Activated T-cell treated with anti-CD3 and anti-CD28 coated beads, Interleukin-2, amount 50 U/mL, for 24 hours (primary cell): Measurements from ENCODE around the gene TNIK.
"Not testable (repeated sequence)": the region's sequence is repeated elsewhere in the genome, so short reads cannot be mapped to it uniquely, and the experiment has no call there.

Source experiments
- DNase-seq: peaks from one replicate; pipeline ENCODE4 v3.0.0-alpha.2; 2020
- H3K27ac Mint-ChIP-seq: 2 replicates; pipeline ENCODE4 v1.8.0; 2020; ENCODE audit warnings: mild to moderate bottlenecking, mixed read lengths
- H3K27me3 Mint-ChIP-seq: 2 replicates; pipeline ENCODE4 v1.8.0; 2020; ENCODE audit warnings: mixed read lengths
- H3K36me3 Mint-ChIP-seq: 2 replicates; pipeline ENCODE4 v1.8.0; 2020; ENCODE audit warnings: low read depth, mixed read lengths
- H3K4me1 Mint-ChIP-seq: 2 replicates; pipeline ENCODE4 v1.8.0; 2020; ENCODE audit warnings: low read depth, mixed read lengths
- H3K4me3 Mint-ChIP-seq: 2 replicates; pipeline ENCODE4 v1.8.0; 2020; ENCODE audit warnings: mild to moderate bottlenecking, moderate library complexity, mixed read lengths
- H3K9me3 Mint-ChIP-seq: 2 replicates; pipeline ENCODE4 v1.8.0; 2020; ENCODE audit warnings: mixed read lengths

TNIK gene

DNA sequence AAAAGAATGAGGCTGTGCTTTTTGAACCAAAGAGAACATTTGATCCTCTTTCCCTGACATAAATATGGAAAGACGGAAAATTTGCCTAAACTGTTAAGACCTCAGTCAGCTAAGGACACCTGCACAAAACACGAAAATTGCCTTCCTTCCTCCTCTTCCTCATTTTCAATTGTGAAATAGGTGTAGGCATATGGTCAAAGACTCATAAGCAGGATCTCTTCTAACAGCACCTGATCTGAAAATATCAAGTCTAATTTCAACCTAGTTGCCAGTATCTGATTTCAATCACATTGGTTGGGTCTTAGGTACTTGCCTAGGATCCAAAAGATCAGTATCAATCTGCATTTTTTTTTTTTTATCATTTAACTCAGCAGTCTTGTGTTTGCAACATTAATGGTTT is 218.0 kb downstream of the TNIK start:
- no peak for DNase-seq
- no peaks in the 10 kb centered on the region for H3K36me3 Mint-ChIP-seq
- H3K27ac Mint-ChIP-seq, result no peak overlapping the region
- H3K4me1 Mint-ChIP-seq, result peaks cover 9% of the 10 kb centered on the region
- no peak overlapping the region for H3K4me3 Mint-ChIP-seq
- peaks cover 2% of the 10 kb centered on the region for H3K9me3 Mint-ChIP-seq
- H3K27me3 Mint-ChIP-seq, result no peaks in the 10 kb centered on the region

DNA sequence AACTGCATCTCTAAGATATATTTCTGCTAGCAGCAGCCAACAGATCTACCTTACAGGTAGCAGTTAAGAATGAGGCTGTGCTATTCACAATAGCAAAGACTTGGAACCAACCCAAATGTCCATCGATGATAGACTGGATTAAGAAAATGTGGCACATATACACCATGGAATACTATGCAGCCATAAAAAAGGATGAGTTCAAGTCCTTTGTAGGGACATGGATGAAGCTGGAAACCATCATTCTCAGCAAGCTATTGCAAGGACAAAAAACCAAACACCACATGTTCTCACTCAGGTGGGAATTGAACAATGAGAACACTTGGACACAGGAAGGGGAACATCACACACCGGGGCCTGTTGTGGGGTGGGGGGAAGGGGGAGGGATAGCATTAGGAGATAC is 218.6 kb downstream of the TNIK start:
- H3K27ac Mint-ChIP-seq, H3K27me3 Mint-ChIP-seq, H3K36me3 Mint-ChIP-seq: not testable (repeated sequence)

DNA sequence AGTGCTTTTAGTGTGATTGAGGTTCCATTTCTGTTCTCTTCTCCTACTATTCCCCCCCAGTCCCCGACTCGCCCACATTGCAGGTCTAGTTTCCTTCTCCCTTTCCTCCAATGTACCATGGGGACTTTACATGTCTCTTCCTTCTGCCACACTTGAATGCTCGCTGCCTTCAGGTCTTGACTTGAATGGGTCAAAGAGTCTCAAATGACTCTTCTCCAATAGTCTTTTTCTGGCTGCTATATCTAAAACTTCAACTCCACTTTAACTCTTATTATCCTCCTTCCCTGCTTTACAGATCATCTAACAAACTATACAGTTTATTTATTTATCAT is 219.7 kb downstream of the TNIK start:
- H3K4me3 Mint-ChIP-seq, result no peak overlapping the region
- no peak for DNase-seq
- no peaks in the 10 kb centered on the region for H3K36me3 Mint-ChIP-seq
- H3K27me3 Mint-ChIP-seq, result no peaks in the 10 kb centered on the region
- peaks cover 17% of the 10 kb centered on the region for H3K4me1 Mint-ChIP-seq
- H3K9me3 Mint-ChIP-seq, result peaks cover 2% of the 10 kb centered on the region
- H3K27ac Mint-ChIP-seq, result no peak overlapping the region

More for the DNA sequence above, 218.6 kb downstream of the TNIK start:
- H3K4me1 Mint-ChIP-seq, H3K4me3 Mint-ChIP-seq, DNase-seq, H3K9me3 Mint-ChIP-seq: not testable (repeated sequence)

DNA sequence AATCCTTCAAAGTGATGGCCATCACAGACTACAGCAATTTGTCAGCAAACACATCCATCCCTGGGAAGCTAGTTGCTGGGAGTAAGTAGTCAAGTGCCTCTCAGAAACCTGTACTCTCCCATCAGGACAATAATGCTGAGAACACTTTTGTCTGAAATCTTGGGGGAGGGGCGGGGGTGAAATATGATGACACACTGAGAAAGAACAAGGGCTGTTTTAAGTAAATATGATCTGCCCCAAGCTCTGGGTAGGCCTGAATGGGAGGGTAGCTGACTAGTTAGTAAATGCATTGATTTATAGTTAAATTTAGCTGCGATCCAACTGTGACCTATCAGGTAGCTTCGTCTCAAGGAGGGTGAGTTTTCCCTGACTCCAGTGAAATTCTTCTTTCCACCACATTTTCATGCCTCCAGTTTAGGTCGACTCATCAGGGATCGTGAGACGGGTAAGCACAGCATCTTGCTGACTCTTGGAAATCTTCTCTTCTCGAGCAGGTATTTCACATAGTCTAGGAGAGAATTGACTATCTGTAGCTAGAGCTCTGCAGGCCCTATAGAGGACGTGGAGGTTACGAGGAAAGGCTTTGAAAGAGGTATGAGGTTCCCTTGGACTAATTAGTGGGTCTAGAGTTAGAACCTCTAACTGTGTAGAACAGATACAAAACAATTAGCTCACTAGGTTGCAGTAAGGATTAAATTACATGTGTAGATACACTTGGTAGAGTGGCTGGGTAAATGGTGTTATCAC is 220.3 kb downstream of the TNIK start:
- peaks cover 2% of the 10 kb centered on the region for H3K36me3 Mint-ChIP-seq
- peaks cover 18% of the 10 kb centered on the region for H3K4me1 Mint-ChIP-seq
- no peak overlapping the region for H3K4me3 Mint-ChIP-seq
- H3K9me3 Mint-ChIP-seq, result peaks cover 6% of the 10 kb centered on the region
- no peak for DNase-seq
- H3K27me3 Mint-ChIP-seq, result no peaks in the 10 kb centered on the region
- no peak overlapping the region for H3K27ac Mint-ChIP-seq

DNA sequence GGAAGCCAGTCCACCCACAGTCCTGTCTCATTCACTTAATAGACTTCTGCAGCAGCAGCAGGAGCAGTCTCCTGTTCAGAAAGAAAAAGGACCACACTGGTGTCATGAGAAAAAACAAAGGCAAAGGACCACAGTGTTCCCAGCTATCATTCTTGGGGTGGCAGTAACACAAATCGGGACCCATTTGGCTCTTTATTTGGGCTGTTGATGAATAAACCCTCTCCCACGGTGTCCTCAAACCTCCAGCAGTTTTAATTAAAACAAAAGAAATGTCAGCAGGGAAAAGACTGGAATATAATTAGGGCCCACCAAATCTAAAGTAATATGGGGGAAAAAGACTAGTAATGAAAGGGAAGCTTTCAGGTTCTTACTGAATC is 223.2 kb downstream of the TNIK start:
- Mint-ChIP-seq H3K27ac (peak overlapping the region; percentile 3), H3K4me1 (peaks cover 40% of the 10 kb centered on the region), H3K36me3 (peaks cover 6% of the 10 kb centered on the region)

DNA sequence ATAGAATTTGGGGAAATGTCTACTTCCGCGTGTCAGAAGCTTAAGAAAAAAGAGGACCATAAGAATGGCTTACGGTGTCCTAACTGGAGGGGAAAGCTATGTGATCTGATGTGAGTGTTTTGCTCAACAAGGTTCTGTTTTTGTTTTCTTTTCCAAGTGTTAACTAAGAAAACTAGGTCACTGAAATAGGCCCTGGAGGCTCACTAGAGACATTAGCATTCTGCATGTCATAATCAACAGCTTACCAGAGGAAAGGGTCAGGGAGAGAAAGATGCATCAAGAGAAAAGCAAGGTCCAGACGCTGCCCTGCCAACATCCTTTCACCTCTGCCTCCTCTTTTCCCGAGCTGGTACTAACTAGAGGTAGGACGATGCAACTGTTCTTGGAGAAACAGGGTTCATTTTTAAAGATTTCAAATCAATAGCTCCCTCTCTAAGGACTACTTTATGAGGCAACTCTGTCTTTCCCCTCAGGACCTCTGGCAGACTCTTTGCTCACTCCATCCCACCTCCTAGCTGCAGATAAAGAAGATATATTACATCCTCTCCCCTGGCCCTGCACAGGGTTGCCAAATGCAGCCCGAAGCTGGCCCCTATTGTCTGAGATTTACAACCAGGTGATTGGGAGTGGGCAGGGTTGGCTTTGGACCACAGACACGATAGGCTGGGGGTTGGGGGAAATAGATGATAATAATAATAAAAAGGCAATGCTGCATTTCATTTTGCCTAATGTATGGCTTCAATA is 223.8 kb downstream of the TNIK start:
- no peak overlapping the region for H3K4me3 Mint-ChIP-seq
- no peak for DNase-seq
- H3K27me3 Mint-ChIP-seq, result no peaks in the 10 kb centered on the region
- no peak overlapping the region for H3K27ac Mint-ChIP-seq
- peaks cover 6% of the 10 kb centered on the region for H3K36me3 Mint-ChIP-seq
- peaks cover 41% of the 10 kb centered on the region for H3K4me1 Mint-ChIP-seq
- peaks cover 4% of the 10 kb centered on the region for H3K9me3 Mint-ChIP-seq

More for the DNA sequence above, 223.2 kb downstream of the TNIK start:
- H3K9me3 Mint-ChIP-seq, result peaks cover 4% of the 10 kb centered on the region
- no peak overlapping the region for H3K4me3 Mint-ChIP-seq
- H3K27me3 Mint-ChIP-seq, result no peaks in the 10 kb centered on the region
- DNase-seq, result no peak

DNA sequence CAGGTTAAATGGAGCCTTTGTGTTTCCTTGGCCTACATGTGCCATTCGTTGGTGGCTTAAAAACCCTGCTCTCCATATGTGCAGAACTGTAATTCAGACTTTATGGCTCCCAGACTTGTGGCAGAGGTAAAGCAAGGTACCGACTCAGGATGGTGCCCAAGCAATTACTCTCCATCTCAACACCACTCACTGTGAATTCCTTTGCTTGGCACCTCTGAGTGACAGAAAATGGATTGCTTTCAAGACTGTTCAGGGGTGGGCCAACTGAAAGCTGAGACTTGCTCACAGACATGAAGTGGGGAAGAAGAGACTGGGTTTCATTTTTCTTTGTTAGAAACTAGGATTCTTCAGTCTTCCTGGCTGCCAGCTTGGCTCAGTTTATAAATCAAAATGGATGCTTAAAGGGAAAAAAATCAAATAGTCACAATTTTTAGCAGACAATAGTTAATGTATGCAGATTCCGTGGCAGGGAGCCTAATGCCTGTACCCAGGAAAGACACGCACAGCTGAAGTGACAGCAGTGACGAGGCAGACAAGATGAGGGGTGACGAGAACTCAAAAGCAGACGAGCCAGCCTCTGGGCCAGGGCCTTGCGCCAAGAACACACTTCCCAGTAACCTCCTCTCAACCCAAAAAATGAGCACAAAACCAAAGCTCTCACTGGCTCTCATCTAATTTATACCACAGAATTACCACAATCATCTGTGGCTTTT is 225.8 kb downstream of the TNIK start:
- Mint-ChIP-seq H3K27me3 (no peaks in the 10 kb centered on the region), H3K4me1 (peaks cover 55% of the 10 kb centered on the region), H3K4me3 (no peak overlapping the region), H3K36me3 (peaks cover 6% of the 10 kb centered on the region), H3K9me3 (peaks cover 4% of the 10 kb centered on the region), H3K27ac (peak overlapping the region; percentile 22)
- DNase-seq, result no peak

DNA sequence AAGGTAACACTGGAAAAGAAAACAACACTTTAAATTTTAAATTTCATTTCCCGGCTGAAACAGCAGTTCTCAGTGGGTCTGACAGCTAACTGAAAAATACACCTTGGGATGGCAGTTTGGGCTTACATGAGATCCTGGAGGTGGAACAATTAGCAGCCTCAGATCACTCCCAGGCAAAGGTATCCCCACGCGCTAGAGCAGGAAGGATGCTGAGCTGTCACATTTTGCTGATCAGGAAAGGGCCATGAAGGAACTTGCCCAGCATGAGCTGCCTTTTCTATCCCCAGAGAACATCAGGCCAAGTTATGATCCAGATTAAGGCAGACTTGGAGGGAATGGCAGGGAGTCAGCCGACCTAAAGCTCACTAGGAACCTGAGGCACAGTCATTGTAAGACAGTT is 228.8 kb downstream of the TNIK start:
- Mint-ChIP-seq H3K27ac (peak overlapping the region; percentile 26), H3K27me3 (no peaks in the 10 kb centered on the region), H3K36me3 (peaks cover 24% of the 10 kb centered on the region), H3K4me3 (no peak overlapping the region), H3K9me3 (peaks cover 4% of the 10 kb centered on the region), H3K4me1 (peaks cover 70% of the 10 kb centered on the region)
- no peak for DNase-seq

DNA sequence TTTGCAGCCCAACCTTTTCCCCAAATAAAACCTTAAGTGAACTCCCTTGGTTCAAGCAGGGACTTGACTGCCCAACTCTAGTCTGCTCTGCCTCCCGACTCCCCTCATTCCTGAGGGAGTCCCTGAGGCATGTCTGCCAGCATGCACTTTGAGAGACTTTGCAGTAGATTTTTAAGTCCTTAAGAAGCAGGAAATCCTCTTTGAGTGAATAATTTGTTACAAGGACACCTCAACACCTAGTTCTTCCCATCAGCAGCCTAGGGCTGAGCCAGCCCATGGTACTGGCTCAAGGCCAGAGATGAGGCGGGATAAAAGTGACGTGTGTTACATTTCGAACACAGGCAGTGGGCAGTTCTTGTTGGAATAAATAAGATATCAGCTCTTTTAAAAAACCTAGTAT is 229.3 kb downstream of the TNIK start:
- Mint-ChIP-seq H3K36me3 (peaks cover 29% of the 10 kb centered on the region), H3K27me3 (no peaks in the 10 kb centered on the region), H3K9me3 (peaks cover 9% of the 10 kb centered on the region), H3K4me3 (no peak overlapping the region), H3K27ac (no peak overlapping the region), H3K4me1 (peaks cover 69% of the 10 kb centered on the region)
- no peak for DNase-seq

DNA sequence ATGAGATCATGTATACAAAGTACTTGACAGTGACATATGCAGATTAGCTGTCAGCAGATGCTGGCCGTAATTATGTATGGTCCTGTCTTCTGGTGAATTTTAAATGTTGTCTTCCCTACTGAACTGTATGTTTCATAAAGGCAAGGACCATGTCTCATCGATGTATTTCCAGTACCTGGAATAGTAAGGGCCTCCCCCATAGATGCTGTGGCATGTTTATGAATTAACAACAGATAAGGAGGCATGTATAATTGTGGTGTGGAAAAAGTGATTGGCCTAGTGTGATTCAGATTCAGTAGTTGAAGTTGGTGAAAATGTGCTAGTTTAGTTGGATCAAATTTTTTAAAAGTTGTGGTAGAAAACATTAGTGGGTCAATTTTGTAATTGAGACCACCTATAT is 231.0 kb downstream of the TNIK start:
- peak overlapping the region; percentile 4 for H3K4me3 Mint-ChIP-seq
- peaks cover 11% of the 10 kb centered on the region for H3K9me3 Mint-ChIP-seq
- H3K36me3 Mint-ChIP-seq, result peaks cover 36% of the 10 kb centered on the region
- no peak for DNase-seq
- H3K27ac Mint-ChIP-seq, result peak overlapping the region; percentile 66
- H3K27me3 Mint-ChIP-seq, result no peaks in the 10 kb centered on the region
- H3K4me1 Mint-ChIP-seq, result peaks cover 73% of the 10 kb centered on the region

DNA sequence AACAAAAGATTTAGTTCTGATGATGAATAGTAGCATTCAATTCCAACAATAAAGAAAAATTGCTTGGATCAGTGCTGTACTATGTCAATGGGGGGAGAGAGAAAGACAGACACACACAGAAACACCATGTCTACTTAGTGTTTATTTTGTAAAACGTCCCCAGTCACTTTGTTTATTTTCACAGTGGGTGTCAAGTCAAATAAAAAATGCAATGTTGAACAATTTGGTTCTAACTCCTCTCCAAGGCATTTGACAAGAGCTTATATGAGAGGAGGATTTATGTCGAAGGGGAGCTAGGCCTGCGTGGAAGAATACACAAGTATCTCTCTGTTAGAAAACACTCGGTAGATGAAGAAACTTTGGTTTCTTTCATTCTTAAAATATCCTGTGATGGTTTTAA is 232.0 kb downstream of the TNIK start:
- H3K4me3 Mint-ChIP-seq, result no peak overlapping the region
- peak overlapping the region; percentile 66 for H3K27ac Mint-ChIP-seq
- no peak for DNase-seq
- peaks cover 11% of the 10 kb centered on the region for H3K9me3 Mint-ChIP-seq
- H3K4me1 Mint-ChIP-seq, result peaks cover 68% of the 10 kb centered on the region
- peaks cover 38% of the 10 kb centered on the region for H3K36me3 Mint-ChIP-seq
- H3K27me3 Mint-ChIP-seq, result no peaks in the 10 kb centered on the region

DNA sequence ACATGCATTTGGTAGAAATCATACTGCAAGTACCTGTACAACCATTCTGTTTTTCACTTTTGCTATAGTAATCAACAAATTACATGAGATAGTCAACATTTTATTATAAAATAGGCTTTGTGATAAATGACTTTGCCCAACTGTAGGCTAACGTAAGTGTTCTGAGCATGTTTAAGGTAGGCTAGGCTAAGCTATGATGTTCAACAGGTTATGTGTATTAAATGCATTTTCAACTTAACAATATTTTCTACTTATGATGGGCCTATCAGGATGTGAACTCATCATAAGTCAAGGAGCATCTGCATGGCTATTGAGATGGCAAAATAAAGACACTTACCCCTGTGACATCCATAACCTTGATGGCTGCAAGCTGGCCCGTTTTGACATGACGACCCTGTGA is 232.4 kb downstream of the TNIK start:
- Mint-ChIP-seq H3K4me3 (no peak overlapping the region), H3K36me3 (peaks cover 38% of the 10 kb centered on the region), H3K27me3 (no peaks in the 10 kb centered on the region), H3K27ac (no peak overlapping the region), H3K9me3 (peaks cover 11% of the 10 kb centered on the region), H3K4me1 (peaks cover 66% of the 10 kb centered on the region)
- no peak for DNase-seq

DNA sequence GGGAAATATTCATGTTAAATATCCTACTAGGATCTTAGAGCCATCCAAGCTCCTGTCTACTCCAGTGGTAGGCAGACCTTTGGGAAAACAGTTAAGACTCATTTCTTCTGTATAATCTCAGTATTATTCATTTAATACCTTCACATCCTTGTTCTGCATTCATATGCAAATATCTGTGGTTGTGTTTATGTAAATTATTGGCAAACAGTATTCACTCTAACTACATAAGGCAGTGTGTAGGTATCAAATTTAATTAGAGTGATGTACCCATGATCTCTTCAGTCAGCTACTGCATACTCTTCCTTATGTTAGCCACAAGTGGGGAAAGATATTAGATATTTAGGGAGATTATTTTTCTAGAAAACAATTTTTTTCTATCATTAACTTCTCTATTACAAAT is 232.8 kb downstream of the TNIK start:
- Mint-ChIP-seq H3K9me3 (peaks cover 11% of the 10 kb centered on the region), H3K4me3 (no peak overlapping the region), H3K27ac (no peak overlapping the region), H3K27me3 (no peaks in the 10 kb centered on the region), H3K36me3 (peaks cover 38% of the 10 kb centered on the region), H3K4me1 (peaks cover 64% of the 10 kb centered on the region)
- DNase-seq, result no peak

DNA sequence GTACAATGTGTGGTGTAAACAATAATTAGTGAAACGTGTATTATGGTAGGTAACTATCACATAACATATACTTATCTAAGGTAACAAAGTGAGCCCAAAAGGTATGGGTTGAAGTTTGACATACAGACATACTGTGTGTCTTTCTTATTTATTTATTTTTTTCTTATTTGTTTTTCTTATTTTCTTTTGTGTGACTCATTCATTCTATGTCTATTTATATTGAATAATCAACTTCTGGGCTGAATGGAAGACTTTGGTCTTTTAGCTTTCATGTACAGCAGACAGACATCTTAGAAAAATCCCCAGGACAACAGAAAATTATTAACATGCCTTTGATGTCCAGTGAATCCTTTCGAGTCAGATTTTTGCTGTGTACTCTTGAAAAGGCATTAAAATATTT is 233.4 kb downstream of the TNIK start:
- H3K36me3 Mint-ChIP-seq, result peaks cover 38% of the 10 kb centered on the region
- no peak for DNase-seq
- peaks cover 11% of the 10 kb centered on the region for H3K9me3 Mint-ChIP-seq
- H3K4me3 Mint-ChIP-seq, result no peak overlapping the region
- H3K27ac Mint-ChIP-seq, result no peak overlapping the region
- H3K4me1 Mint-ChIP-seq, result peaks cover 65% of the 10 kb centered on the region
- H3K27me3 Mint-ChIP-seq, result no peaks in the 10 kb centered on the region

DNA sequence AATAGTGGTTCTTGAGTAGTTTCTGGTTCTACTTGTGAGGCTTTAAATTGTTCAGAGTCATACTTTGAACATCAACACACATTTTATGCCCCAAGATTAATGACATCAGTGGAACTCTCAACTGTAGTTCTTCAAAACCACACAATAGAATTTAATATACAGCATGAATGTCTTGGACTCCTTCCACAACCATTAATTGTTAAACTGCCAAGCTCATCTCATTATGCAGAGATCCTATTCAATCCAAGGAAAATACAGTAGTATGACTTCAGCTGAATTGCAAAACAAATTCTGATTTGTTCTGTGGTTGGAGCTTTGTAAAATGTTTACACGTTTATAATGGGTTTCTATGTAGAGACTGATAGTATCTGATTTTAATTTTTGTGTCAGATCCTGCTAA is 234.5 kb downstream of the TNIK start:
- H3K36me3 Mint-ChIP-seq, result peaks cover 38% of the 10 kb centered on the region
- H3K9me3 Mint-ChIP-seq, result peaks cover 11% of the 10 kb centered on the region
- H3K4me1 Mint-ChIP-seq, result peaks cover 67% of the 10 kb centered on the region
- H3K4me3 Mint-ChIP-seq, result no peak overlapping the region
- H3K27me3 Mint-ChIP-seq, result no peaks in the 10 kb centered on the region
- no peak for DNase-seq
- H3K27ac Mint-ChIP-seq, result peak overlapping the region; percentile 77
